GM12864 (cell line): ENCODE results near the gene TENT4B.
"Not testable (repeated sequence)": the region's sequence is repeated elsewhere in the genome, so short reads cannot be mapped to it uniquely, and the experiment has no call there.

Experiments
- DNase-seq: peaks from one replicate; pipeline ENCODE4 v3.0.0-alpha.2; 2011; ENCODE audit warnings: low read depth
- H3K4me3 ChIP-seq: 2 replicates; pipeline ENCODE4 v1.5.1; 2011; ENCODE audit warnings: mild to moderate bottlenecking, low read depth, low read length, control low read depth
- TF ChIP-seq, protein P1 (sequence below): IDR thresholded peaks from 2 replicates; pipeline ENCODE4 v1.5.1; 2011; ENCODE audit warnings: low read depth, mild to moderate bottlenecking, moderate library complexity, low read length, control low read depth, inconsistent platforms; ENCODE audit errors: missing control alignments

TENT4B gene

DNA sequence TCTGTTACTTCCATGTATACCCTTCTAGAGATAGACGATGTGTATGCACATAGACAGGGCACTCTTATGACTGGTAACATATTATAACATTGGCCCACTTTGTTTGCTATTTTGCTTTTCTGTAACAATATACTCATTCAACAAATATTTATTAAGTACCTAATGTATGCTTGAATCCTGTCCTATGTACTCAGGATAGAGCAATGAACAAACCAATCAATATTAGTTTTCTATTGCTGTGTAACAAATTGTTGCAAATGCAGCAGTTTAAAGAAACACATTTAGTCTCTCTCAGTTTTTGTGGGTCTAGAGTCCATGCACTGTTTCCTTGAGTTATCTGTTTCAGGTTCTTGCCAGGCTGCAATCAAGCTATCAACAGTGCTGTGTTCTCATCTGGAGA lies 29.7 kb upstream of the TENT4B start:
- TF ChIP-seq, protein P1, sequence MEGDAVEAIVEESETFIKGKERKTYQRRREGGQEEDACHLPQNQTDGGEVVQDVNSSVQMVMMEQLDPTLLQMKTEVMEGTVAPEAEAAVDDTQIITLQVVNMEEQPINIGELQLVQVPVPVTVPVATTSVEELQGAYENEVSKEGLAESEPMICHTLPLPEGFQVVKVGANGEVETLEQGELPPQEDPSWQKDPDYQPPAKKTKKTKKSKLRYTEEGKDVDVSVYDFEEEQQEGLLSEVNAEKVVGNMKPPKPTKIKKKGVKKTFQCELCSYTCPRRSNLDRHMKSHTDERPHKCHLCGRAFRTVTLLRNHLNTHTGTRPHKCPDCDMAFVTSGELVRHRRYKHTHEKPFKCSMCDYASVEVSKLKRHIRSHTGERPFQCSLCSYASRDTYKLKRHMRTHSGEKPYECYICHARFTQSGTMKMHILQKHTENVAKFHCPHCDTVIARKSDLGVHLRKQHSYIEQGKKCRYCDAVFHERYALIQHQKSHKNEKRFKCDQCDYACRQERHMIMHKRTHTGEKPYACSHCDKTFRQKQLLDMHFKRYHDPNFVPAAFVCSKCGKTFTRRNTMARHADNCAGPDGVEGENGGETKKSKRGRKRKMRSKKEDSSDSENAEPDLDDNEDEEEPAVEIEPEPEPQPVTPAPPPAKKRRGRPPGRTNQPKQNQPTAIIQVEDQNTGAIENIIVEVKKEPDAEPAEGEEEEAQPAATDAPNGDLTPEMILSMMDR: no peak
- no peak for DNase-seq
- H3K4me3 ChIP-seq: no peak overlapping the region

DNA sequence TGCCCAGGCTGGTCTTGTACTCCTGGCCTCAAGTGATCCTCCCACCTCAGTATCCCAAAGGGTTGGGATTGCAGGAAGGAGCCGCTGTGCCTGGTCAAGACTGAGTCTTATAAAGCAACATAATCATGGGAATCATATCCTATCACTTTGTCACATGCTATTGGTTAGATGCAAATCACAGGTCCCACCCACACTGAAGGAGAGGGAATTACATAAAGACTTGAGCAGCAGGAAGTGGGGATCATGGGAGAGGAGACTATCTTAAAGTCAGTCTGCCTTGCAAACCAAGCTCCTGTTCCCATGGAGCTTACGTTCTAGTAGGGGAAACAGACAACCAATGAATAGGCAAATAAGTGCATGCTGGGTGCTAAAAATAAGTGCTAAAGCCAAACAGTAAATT lies 28.3 kb upstream of the TENT4B start:
- H3K4me3 ChIP-seq: no peak overlapping the region
- DNase-seq: no peak
- TF ChIP-seq, protein P1: no peak

DNA sequence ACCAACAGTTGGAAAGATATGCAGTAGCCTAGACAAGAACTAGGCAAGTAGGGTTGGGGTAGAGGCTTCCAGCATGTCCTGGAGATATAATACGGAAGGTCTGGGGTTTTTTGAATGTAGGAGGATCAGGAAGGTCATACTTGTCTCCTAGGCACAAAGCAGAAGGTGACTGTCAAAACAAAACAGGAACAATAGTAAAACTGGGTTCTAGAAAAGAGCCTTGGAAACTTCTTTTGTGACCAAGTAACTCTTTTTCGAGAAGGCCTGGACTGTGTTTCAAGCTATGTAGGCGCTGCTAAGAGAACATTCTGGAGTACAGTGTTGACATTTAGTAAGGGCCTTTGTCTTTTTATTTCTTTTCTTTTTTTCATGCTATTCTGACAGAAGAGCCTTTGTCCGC lies 26.9 kb upstream of the TENT4B start:
- TF ChIP-seq, protein P1: no peak
- DNase-seq: no peak

DNA sequence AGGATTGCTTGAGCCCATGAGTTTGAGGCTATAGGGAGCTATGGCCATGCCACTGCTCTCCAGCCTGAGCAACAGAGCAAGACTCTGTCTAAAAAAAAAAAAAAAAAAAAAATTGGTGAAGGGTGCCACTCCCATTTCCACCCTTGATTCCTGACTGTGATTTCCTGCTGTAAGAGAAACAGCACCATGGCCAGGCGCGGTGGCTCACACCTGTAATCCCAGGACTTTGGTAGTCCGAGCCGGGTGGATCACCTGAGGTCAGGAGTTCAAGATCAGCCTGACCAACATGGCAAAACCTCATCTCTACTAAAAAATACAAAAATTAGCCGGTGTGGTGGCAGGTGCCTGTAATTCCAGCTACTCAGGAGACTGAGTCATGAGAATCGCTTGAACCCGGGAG lies 20.5 kb upstream of the TENT4B start:
- not testable (repeated sequence) for DNase-seq, H3K4me3 ChIP-seq

More for the DNA sequence above, 26.9 kb upstream of the TENT4B start:
- H3K4me3 ChIP-seq: no peak overlapping the region

DNA sequence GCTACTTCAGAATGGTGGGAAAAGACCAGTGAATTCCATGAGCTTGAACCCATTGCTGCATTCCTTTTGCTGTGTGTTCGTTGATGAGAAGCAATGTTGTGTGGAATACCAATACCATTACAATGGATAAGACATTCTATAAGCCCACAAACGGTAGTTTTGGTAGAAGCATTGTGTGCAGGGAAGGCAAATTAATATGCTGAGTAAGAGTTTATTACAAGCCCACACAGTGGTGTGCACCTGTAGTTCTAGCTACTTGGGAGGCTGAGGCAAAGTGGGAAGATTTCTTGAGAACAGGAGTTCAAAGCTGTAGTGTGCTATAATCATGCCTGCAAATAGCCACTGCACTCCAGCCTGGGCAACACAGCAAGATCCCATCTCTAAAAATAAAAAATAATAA lies 19.9 kb upstream of the TENT4B start:
- no peak for DNase-seq
- H3K4me3 ChIP-seq: no peak overlapping the region
- TF ChIP-seq, protein P1: no peak

DNA sequence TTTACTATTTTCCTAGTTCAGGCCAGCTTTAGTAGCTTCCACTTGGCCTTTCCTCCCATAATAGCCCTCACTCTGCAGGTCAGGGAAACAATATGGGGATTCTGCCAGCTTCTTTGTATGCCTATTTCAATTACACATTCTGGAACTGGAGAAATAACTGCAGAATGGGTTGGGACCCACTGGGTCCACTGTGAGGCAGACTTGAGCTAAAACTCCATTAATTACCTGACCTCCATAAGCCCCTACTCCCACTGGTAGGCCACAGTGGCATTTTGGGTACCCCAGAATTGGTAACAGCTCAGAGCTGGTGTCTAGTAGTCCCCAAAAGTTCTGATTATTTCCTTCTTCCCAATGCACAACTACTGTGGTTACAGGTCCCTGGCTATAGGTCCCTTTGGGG lies 16.7 kb upstream of the TENT4B start:
- TF ChIP-seq, protein P1: peak; percentile 35
- no peak overlapping the region for H3K4me3 ChIP-seq
- DNase-seq: no peak

DNA sequence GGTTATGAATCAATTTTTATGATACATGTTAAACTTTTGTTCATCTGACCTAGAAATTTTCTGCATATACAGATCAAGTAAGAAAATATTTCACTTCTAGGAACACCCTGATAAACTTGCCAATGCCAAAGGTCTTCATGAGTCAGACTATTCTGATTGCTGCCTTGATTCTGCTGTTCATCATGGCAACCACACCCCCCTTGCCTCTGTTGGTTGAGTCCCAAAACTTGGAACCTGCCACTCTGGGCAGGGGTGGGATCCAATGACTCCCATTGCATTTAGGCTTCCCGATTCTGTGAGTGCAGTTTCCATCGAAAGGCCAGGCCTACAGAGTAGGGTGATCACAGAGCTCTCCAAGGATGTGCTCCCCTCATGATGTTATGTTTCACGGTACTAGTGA lies 15.8 kb upstream of the TENT4B start:
- DNase-seq: no peak
- TF ChIP-seq, protein P1: no peak
- no peak overlapping the region for H3K4me3 ChIP-seq

DNA sequence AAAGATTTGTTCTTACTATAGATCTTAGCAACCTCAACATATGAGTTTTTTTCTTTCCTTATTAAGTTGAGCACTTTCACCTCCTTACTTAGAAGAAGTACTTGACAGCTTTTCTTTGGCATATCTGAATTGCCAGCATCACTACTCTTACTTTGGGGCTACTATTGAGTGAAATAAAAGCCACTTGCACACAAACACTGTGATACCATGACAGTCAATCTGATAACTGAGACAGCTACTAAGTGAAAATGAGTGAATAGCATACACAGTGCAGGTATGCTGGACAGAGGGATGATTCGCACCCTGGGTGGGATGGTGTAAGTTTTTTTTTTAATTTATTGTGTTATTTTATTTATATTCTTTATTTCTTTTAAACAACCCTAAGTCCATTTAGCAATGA lies 13.5 kb upstream of the TENT4B start:
- TF ChIP-seq, protein P1: no peak
- DNase-seq: no peak
- no peak overlapping the region for H3K4me3 ChIP-seq
